HG02885 (cell line): Measurements from ENCODE around the gene CCL27.
A peak's percentile ranks its signal among the peaks of the same experiment; 100 is the strongest.

Experiments
- ATAC-seq: cut with Tn5 transposase; IDR thresholded peaks from one replicate; pipeline ENCODE4 v1.9.1; 2021; ENCODE audit warnings: mild to moderate bottlenecking; ENCODE audit not compliant: unreplicated experiment, poor library complexity

Gene CCL27

DNA sequence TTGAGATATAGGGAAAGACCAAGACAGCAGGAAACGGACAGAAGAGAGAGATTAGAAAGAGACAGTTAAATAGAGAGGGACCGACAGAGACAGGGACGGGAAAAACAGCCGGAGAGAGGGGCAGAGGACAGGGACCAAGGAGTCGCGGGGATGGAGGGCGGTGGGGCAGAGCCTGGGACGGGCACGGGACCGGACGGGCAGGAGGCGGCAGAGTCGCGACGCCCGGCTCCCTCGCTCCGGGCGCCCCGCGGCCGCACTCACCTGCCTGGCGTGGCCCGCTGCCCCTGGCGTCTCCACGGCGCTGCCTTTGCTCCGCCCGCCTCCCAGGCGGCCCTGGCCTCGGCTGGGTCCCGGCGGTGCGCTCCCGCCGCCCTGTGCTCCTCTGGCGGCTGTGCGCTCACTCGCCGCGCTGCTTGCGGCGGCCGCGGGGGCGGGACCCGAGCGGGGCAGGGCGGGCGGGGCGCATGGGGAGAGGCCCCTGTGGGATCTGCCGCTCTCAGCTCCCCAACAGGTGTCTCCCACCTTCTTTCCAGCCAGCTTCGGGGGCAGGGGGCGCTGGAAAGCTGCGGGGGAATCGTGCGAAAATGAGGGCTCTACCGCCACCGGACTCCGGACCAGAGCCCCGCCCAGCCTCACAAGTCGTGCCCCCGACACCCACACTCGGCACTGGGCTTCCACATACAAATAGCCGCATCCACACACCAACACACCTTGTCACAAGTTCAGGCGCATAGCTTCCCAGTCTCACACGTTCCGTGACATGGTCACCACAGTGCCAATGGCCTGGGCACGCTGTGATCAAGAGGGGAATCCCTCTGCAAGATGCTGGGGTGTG is 33.6 kb downstream of the CCL27 start, which contains the start of gene ARID3C:
Gene ARID3C (minus strand): TSS at position 411 of the 835 bp plus-strand sequence. CDS start 1,052 bp downstream, outside the sequence.
- peak; percentile 66 for ATAC-seq

DNA sequence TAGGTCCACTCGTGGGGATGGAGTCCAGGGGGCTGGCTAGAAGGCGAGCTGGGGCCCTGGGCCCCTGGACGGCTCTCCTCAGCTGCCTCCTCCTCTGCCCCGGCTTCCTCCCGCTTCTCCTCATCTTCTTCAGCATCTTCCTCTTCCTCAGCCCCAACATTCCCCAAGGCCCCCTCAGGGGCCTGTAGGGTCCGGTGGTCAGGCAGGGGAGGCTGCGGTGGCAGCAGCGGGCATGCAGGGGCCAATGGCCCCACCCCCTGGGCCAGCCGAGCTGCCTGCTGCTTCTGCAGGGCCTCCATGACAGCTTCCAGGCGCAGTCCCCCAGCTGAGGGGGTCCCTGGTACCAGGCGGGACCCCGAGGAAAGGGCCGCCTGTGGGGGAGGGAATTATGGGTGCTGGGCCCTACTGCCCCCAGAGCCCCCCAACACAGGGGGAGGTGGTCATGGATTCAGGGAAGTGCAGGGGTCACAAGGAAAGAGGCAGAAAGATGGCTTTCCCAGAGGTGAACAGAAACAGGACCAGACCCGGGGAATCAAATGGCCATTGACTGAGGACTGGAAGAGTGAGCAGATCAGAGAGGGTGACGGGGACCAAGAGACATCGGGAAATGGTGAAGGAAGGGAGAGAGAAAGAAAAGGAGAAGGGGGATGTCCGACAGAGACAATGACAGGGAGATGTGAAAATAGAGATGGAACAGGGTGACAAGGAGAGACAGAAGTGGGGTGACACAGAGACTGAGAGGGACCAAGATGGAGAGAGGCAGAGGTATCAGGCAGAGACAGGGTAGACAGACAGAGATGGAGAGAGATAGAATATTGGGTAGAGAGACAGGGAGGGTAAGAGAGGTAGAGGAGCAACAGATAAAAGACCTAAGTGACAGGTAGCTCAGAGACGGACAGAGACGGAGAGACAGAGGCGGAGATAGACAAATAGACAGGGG is 34.5 kb downstream of the CCL27 start:
- ATAC-seq: no peak

- no peak for ATAC-seq
These were observed 37.3 kb downstream of the CCL27 start for GRCh38 chr9:34625186-34625486.

- ATAC-seq: no peak
These were observed 37.8 kb downstream of the CCL27 start for GRCh38 chr9:34624475-34625185.

- no peak for ATAC-seq
These were observed 38.9 kb downstream of the CCL27 start for GRCh38 chr9:34623374-34624235.

GRCh38 chr9:34620061-34620994 is 42.1 kb downstream of the CCL27 start, which contains the start of gene DCTN3:
DCTN3 (minus strand) TSS chr9:34620495; CDS start chr9:34620464, 31 bp downstream.
- peak; percentile 99 for ATAC-seq

- no peak for ATAC-seq
These were observed 47.3 kb downstream of the CCL27 start for GRCh38 chr9:34615132-34615531.

- ATAC-seq: no peak
These were observed 49.6 kb downstream of the CCL27 start for GRCh38 chr9:34612788-34613390.
